Measurements from ENCODE around the gene ZBTB16. TPM values are rescaled to one million over a fixed set of nuclear protein-coding genes. Genes with fewer than 3 reads are reported as not detected.

Gene ZBTB16
- polyA plus RNA-seq, 1 experiment: not detected

DNA sequence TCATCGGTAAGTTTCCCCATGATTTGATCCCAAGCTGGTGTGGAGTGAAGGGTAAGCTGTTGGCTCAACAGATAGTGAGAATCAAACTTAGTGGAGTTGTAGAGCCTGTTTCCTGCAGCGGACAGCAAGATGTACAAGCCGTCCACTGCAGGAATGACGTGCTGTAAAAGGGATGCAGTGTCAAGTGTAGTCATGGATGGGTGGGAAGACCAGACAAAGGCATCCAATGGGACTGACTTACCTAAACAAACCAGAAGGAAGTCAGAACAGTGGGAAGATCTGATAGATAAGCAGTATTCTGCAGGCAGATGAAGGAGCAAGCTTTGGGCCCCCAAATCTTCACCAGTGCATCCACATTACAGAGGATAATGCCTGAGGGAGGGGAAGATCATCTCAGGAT lies 8.8 kb downstream of the ZBTB16 start:
- Histone ChIP-seq H3K27me3 (ENCODE audit: control insufficient read depth, insufficient read depth, low read length) (no peaks in the 10 kb centered on the region), H3K4me3 (ENCODE audit: low read depth, low read length) (no peak overlapping the region), H3K9me3 (ENCODE audit: control insufficient read depth, insufficient read depth, low read length) (no peaks in the 10 kb centered on the region), H3K27ac (ENCODE audit: low read depth, low read length) (no peak overlapping the region)
- ChIA-PET POLR2A (no interaction called here), CTCF (no interaction called here)
- TF ChIP-seq, protein P1, sequence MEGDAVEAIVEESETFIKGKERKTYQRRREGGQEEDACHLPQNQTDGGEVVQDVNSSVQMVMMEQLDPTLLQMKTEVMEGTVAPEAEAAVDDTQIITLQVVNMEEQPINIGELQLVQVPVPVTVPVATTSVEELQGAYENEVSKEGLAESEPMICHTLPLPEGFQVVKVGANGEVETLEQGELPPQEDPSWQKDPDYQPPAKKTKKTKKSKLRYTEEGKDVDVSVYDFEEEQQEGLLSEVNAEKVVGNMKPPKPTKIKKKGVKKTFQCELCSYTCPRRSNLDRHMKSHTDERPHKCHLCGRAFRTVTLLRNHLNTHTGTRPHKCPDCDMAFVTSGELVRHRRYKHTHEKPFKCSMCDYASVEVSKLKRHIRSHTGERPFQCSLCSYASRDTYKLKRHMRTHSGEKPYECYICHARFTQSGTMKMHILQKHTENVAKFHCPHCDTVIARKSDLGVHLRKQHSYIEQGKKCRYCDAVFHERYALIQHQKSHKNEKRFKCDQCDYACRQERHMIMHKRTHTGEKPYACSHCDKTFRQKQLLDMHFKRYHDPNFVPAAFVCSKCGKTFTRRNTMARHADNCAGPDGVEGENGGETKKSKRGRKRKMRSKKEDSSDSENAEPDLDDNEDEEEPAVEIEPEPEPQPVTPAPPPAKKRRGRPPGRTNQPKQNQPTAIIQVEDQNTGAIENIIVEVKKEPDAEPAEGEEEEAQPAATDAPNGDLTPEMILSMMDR (IDR thresholded peaks at IDR 0.05; ENCODE audit: low read depth, low read length): no peak
- DNase-seq (ENCODE audit: low read depth, low spot score): no peak

DNA sequence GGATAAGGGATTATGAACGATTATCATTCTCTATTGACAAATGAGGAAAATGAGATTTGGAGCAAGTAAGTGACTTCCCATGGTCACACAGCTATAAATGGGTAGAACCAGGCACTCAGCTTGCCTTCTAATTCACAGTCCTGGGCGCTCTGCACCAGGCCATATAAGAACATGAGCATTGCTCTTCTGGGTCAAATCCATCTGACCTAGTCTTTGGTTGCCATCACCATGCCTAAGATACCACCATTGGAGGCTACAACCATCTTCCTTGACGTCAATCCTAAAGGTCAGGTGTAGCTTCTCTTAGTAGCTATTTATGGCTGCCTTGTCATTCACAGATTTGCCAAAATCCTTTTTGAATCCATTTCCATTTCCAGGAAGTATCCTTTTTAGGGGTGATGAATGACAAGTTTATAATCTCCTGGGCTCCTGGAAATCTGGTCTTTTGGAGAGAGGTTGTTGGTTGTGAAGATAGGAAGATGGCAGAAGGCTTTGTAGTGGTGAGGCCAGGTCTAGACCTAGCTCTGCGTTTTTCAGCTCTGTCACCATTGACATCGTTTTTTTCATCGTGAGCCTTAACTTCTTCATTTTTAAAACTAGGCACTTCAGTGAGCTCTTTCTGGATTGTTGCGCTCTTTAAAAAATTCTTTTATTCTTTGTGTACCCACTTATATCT lies 11.1 kb downstream of the ZBTB16 start:
- Histone ChIP-seq H3K27me3 (ENCODE audit: control insufficient read depth, insufficient read depth, low read length) (no peaks in the 10 kb centered on the region), H3K4me3 (ENCODE audit: low read depth, low read length) (no peak overlapping the region), H3K27ac (ENCODE audit: low read depth, low read length) (no peak overlapping the region), H3K9me3 (ENCODE audit: control insufficient read depth, insufficient read depth, low read length) (no peaks in the 10 kb centered on the region)
- CTCF ChIA-PET: interaction anchor here (0.6 to 1.2 kb wide), 2 partner anchors 172 to 192 kb away, joined by 3 to 8 read pairs; no protein-coding TSS in a partner anchor
- DNase-seq (ENCODE audit: low read depth, low spot score): no peak
- POLR2A ChIA-PET: interaction anchor here (0.6 kb wide), 1 partner anchor 21 kb away, joined by 3 read pairs; no protein-coding TSS in a partner anchor
- TF ChIP-seq, protein P1 (IDR thresholded peaks at IDR 0.05; ENCODE audit: low read depth, low read length): no peak

DNA sequence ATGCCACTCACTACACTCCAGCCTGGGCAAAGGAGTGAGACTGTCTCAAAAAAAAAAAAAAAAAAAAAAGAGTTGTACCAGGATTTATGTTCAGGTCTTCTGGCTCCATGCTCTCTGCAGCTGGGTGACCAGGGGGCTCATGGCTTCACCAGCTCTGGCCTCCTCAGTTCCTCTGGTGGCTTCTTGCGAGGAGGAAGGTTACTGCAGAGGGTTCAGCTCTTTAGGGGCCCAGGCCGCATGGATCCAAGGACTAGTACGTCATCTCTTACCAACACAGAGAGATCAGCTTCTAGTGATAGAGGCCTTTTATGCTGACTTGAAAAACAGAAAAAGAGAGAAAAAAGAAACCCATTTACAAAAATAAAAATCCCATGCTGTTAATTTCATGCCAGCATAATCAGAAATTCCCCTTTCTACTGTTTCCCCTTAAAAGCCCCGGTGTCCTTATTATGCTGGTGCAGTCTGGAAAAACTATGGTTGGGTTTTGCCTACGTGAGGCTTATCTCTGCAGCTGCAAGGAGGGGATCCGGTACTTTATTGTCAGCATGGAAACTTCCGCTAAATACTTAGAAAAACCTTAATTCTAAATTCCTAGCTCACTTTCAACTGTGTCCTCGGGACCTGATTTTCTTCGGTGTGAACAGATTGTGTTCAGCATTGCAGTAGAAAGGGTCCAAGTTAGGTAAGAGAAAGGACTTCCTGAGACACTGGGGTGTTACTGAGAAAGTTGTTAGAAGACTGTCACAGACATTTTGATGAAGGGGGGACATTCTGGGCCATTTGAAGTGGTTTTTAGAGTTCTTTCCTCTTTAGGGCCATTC lies 13.7 kb downstream of the ZBTB16 start:
- Histone ChIP-seq H3K27ac (ENCODE audit: low read depth, low read length) (no peak overlapping the region), H3K27me3 (ENCODE audit: control insufficient read depth, insufficient read depth, low read length) (peaks cover 3% of the 10 kb centered on the region), H3K4me3 (ENCODE audit: low read depth, low read length) (no peak overlapping the region), H3K9me3 (ENCODE audit: control insufficient read depth, insufficient read depth, low read length) (no peaks in the 10 kb centered on the region)
- DNase-seq (ENCODE audit: low read depth, low spot score): no peak
- ChIA-PET POLR2A (interaction anchor here (0.6 kb wide), 1 partner anchor 41 kb away, joined by 4 read pairs; no protein-coding TSS in a partner anchor), CTCF (interaction anchor here (0.6 kb wide), 1 partner anchor 188 kb away, joined by 3 read pairs; no protein-coding TSS in a partner anchor)
- TF ChIP-seq, protein P1 (IDR thresholded peaks at IDR 0.05; ENCODE audit: low read depth, low read length): no peak

DNA sequence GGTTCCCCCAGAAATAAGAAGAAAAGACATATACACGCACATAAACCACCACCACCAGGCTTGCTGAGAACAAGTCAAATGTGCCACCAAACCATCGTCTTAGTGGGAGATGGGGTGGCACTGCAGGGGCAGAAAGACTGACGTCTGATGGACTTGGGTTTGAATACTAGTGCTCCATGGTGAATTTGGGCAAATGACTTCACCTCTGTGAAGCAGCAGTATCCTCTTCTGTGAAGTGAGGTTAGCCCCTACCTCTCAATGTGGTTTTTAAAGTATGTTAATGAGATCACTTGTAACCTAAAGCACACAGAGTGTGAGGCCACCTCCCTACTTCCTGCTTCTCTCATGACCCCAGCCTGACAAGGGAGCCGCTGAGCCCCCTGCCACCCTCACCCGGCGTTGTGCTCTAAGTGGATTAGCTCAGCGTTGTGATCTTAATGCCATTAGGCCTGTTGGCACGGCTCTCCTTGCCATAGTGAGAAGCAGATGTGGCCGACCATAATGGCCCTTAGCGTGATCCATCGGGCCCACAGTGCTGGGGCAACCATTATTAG lies 14.4 kb downstream of the ZBTB16 start:
- ChIA-PET CTCF (no interaction called here), POLR2A (no interaction called here)
- no peaks in the 10 kb centered on the region for H3K9me3 ChIP-seq (ENCODE audit: control insufficient read depth, insufficient read depth, low read length)
- no peak for DNase-seq (ENCODE audit: low read depth, low spot score)
- TF ChIP-seq, protein P1 (IDR thresholded peaks at IDR 0.05; ENCODE audit: low read depth, low read length): no peak
- no peak overlapping the region for H3K4me3 ChIP-seq (ENCODE audit: low read depth, low read length)
- peaks cover 3% of the 10 kb centered on the region for H3K27me3 ChIP-seq (ENCODE audit: control insufficient read depth, insufficient read depth, low read length)
- no peak overlapping the region for H3K27ac ChIP-seq (ENCODE audit: low read depth, low read length)
